Epithelial cell of proximal tubule (primary cell): ENCODE measurements around the gene LFNG. TPM values are rescaled to one million over a fixed set of nuclear protein-coding genes. Genes with fewer than 3 reads are reported as not detected.

Source experiments
- DNase-seq: peaks from one replicate; pipeline ENCODE4 v3.0.0-alpha.2; 2011; ENCODE audit warnings: low read depth
- H3K4me3 ChIP-seq: 2 replicates; pipeline ENCODE4 v1.5.1; 2011; ENCODE audit warnings: low read depth, mild to moderate bottlenecking, low read length
- CTCF ChIP-seq: conservative IDR thresholded peaks from 2 replicates; pipeline ENCODE4 v1.5.1; 2012; ENCODE audit warnings: low read depth, mild to moderate bottlenecking, low read length
- total RNA-seq: library from RNA; depleted of rRNA; stranded (reverse); fragments of >200 nt; gene quantifications from 2 replicates; pipeline ENCODE4 v1.2.3, GENCODE V29; 2015

The LFNG gene
- total RNA-seq, 1 donor from 2014 or later: 32.1 TPM

- no peak for DNase-seq
- no peak overlapping the region for H3K4me3 ChIP-seq
- no peak for TF ChIP-seq CTCF
Measured at GRCh38 chr7:2542916-2543871, 23.6 kb downstream of the LFNG start.

GRCh38 chr7:2544541-2545188 is 25.1 kb downstream of the LFNG start:
- no peak overlapping the region for H3K4me3 ChIP-seq
- DNase-seq: no peak
- TF ChIP-seq CTCF: no peak

- H3K4me3 ChIP-seq: no peak overlapping the region
- TF ChIP-seq CTCF: no peak
- DNase-seq: no peak
Measured at GRCh38 chr7:2545746-2546425, 26.3 kb downstream of the LFNG start.

GRCh38 chr7:2546776-2547586 is 27.4 kb downstream of the LFNG start:
- no peak for DNase-seq
- TF ChIP-seq CTCF: no peak
- no peak overlapping the region for H3K4me3 ChIP-seq

GRCh38 chr7:2551418-2551817 is 31.8 kb downstream of the LFNG start:
- DNase-seq: no peak
- no peak overlapping the region for H3K4me3 ChIP-seq
- TF ChIP-seq CTCF: no peak

- no peak overlapping the region for H3K4me3 ChIP-seq
- no peak for DNase-seq
- no peak for TF ChIP-seq CTCF
Measured at GRCh38 chr7:2553108-2553507, 33.5 kb downstream of the LFNG start.
